Measurements from ENCODE around the gene PML.
"Not testable (repeated sequence)": the region's sequence is repeated elsewhere in the genome, so short reads cannot be mapped to it uniquely, and the experiment has no call there.

The PML gene

DNA sequence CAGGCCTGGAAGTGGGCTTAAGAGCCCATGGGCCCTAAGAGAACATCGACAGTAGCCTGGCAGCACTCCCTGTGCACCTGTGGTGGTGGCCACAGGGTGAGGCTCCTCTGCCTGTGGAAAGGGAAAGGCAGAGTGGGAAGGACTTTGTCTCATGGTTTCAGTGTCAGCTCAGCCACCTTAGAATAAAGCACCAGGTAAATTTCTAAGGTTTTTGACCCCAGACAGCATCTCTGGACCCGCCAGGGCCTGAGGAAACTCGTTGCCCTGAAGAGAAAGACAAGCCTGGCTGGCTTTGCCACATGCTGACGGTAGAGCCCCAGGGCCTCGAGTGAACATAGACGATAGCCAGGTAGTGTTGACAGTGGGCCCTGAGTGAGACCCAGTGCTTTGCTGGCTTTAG lies 65.7 kb downstream of the PML start:
- Histone ChIP-seq H4K20me1 (ENCODE audit: insufficient read depth) (no peaks in the 10 kb centered on the region), H2AFZ (ENCODE audit: low read depth) (no peak overlapping the region), H3K27ac (no peak overlapping the region), H3K79me2 (ENCODE audit: insufficient read depth, low read depth) (no peaks in the 10 kb centered on the region), H3K36me3 (ENCODE audit: insufficient read depth) (no peaks in the 10 kb centered on the region), H3K9ac (no peak overlapping the region), H3K4me1 (ENCODE audit: low read depth, poor library complexity, severe bottlenecking) (no peaks in the 10 kb centered on the region), H3K4me3 (IDR thresholded peaks at IDR 0.05; ENCODE audit: insufficient read depth, low read depth, low read length) (no peak overlapping the region), H3K27me3 (ENCODE audit: insufficient read depth, low read depth) (no peaks in the 10 kb centered on the region), H3K4me2 (no peak overlapping the region)
- TF ChIP-seq, protein P1, sequence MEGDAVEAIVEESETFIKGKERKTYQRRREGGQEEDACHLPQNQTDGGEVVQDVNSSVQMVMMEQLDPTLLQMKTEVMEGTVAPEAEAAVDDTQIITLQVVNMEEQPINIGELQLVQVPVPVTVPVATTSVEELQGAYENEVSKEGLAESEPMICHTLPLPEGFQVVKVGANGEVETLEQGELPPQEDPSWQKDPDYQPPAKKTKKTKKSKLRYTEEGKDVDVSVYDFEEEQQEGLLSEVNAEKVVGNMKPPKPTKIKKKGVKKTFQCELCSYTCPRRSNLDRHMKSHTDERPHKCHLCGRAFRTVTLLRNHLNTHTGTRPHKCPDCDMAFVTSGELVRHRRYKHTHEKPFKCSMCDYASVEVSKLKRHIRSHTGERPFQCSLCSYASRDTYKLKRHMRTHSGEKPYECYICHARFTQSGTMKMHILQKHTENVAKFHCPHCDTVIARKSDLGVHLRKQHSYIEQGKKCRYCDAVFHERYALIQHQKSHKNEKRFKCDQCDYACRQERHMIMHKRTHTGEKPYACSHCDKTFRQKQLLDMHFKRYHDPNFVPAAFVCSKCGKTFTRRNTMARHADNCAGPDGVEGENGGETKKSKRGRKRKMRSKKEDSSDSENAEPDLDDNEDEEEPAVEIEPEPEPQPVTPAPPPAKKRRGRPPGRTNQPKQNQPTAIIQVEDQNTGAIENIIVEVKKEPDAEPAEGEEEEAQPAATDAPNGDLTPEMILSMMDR (conservative IDR thresholded peaks at IDR 0.05; ENCODE audit: low read depth, low read length) = no peak

DNA sequence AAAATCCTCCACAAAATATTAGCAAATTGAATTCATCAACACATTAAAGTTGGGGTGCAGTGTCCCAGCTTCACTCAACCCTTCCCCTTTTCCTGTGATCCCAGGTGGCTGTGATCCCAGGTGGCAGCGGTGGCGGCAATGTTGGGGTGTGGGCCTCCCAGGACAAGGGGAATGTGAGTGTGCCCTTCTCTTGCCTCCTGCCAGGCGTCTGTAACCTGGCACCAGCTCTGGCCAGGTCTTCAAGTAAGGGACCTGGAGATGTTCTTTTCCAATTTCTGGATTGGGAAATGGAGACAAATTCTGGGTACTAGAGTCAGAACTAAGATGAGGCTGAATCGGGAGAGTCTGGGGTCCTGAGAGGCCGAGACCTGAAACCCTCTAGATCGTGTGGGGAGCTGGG lies 67.7 kb downstream of the PML start:
- H3K36me3 ChIP-seq (ENCODE audit: insufficient read depth) = no peaks in the 10 kb centered on the region
- no peak overlapping the region for H3K9ac ChIP-seq
- H3K4me1 ChIP-seq (ENCODE audit: low read depth, poor library complexity, severe bottlenecking) = no peaks in the 10 kb centered on the region
- no peak overlapping the region for H2AFZ ChIP-seq (ENCODE audit: low read depth)
- no peak overlapping the region for H3K27ac ChIP-seq
- no peak overlapping the region for H3K4me3 ChIP-seq (IDR thresholded peaks at IDR 0.05; ENCODE audit: insufficient read depth, low read depth, low read length)
- TF ChIP-seq, protein P1 (conservative IDR thresholded peaks at IDR 0.05; ENCODE audit: low read depth, low read length) = no peak
- H3K4me2 ChIP-seq = no peak overlapping the region
- no peaks in the 10 kb centered on the region for H3K79me2 ChIP-seq (ENCODE audit: insufficient read depth, low read depth)
- no peaks in the 10 kb centered on the region for H4K20me1 ChIP-seq (ENCODE audit: insufficient read depth)
- no peaks in the 10 kb centered on the region for H3K27me3 ChIP-seq (ENCODE audit: insufficient read depth, low read depth)

DNA sequence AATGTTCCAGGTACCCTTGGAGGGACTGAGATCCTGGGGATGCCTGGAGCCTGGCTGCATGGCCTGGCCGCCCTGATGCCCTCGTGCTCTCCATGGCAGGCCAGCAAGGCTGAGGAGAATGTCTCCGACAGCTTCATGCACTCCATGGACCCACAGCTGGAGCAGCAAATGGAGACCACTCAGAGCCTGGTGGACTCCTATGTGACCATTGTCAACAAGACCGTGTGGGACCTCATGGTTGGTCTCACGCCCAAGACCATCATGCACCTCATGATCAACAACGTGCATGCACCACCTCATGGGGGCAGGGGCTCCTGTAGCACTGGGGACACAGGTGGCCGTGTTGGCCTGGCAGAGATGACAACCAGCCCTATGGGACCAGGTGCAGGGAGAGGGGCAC lies 68.2 kb downstream of the PML start:
- Histone ChIP-seq H3K79me2 (ENCODE audit: insufficient read depth, low read depth) (no peaks in the 10 kb centered on the region), H3K36me3 (ENCODE audit: insufficient read depth) (no peaks in the 10 kb centered on the region), H3K4me1 (ENCODE audit: low read depth, poor library complexity, severe bottlenecking) (no peaks in the 10 kb centered on the region), H3K4me2 (no peak overlapping the region), H2AFZ (ENCODE audit: low read depth) (no peak overlapping the region), H3K4me3 (IDR thresholded peaks at IDR 0.05; ENCODE audit: insufficient read depth, low read depth, low read length) (no peak overlapping the region), H4K20me1 (ENCODE audit: insufficient read depth) (no peaks in the 10 kb centered on the region), H3K9ac (no peak overlapping the region), H3K27me3 (ENCODE audit: insufficient read depth, low read depth) (no peaks in the 10 kb centered on the region), H3K27ac (no peak overlapping the region)
- TF ChIP-seq, protein P1 (conservative IDR thresholded peaks at IDR 0.05; ENCODE audit: low read depth, low read length) = no peak

DNA sequence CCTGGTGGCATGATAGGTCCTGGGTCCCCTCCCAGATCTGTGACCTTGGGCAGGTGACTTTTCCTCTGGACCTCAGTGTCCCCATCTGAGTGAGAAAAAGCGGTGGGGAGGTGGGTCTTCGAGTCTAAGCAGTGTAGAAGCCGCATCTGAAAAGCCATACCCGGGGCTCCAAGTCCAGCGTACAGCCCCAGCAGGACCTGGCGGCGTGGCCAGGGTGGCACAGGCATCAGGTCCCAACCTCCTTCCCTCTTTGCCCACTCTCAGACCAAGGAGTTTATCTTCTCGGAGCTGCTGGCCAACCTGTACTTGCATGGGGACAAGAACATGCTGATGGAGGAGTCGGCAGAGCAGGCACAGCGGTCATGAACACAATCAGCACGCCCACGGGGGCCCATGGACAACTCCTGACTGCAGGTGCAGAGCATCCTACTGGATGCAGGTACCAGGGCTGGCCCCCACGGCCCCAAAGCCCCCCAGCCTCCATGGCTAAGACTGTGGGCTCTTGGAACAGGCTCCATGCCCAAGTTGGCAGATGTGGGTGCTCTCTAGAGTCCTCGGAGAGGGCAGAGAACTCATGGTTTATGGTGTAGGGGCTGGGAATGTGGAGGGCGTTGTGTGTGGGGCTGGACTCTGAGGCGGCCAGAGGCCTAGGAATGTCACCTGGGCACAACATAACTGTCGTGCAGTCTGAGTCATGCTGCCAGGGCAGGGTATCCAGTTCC lies 69.1 kb downstream of the PML start:
- H4K20me1 ChIP-seq (ENCODE audit: insufficient read depth) = not testable (repeated sequence)

DNA sequence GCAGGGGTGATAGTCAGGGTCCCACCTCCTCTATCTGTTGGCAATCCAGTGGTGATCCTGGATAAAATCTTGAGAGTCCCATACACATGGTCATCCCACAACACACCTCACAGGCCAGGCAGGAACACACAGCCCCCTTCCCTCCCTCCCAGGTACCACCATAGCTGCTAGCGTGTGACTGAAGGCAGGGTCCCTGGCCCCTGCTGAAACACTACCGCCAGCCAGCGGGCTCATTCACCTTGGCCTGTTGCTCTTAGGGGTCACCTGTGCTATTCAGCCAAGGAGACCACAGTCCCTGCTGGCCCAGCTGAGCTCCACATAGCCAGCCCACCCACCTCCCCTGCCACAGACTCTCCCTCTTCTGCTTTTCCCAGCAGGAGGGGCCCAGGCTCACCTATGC lies 69.7 kb downstream of the PML start:
- not testable (repeated sequence) for H4K20me1 ChIP-seq (ENCODE audit: insufficient read depth); H3K9ac ChIP-seq; H3K4me2 ChIP-seq; H3K79me2 ChIP-seq (ENCODE audit: insufficient read depth, low read depth); H2AFZ ChIP-seq (ENCODE audit: low read depth); H3K36me3 ChIP-seq (ENCODE audit: insufficient read depth); H3K4me3 ChIP-seq (IDR thresholded peaks at IDR 0.05; ENCODE audit: insufficient read depth, low read depth, low read length); H3K4me1 ChIP-seq (ENCODE audit: low read depth, poor library complexity, severe bottlenecking); H3K27ac ChIP-seq; H3K27me3 ChIP-seq (ENCODE audit: insufficient read depth, low read depth)

More for the DNA sequence above, 69.1 kb downstream of the PML start:
- not testable (repeated sequence) for H3K4me1 ChIP-seq (ENCODE audit: low read depth, poor library complexity, severe bottlenecking); H3K9ac ChIP-seq; H3K4me2 ChIP-seq; H2AFZ ChIP-seq (ENCODE audit: low read depth); H3K4me3 ChIP-seq (IDR thresholded peaks at IDR 0.05; ENCODE audit: insufficient read depth, low read depth, low read length); H3K79me2 ChIP-seq (ENCODE audit: insufficient read depth, low read depth); H3K27me3 ChIP-seq (ENCODE audit: insufficient read depth, low read depth); H3K27ac ChIP-seq; H3K36me3 ChIP-seq (ENCODE audit: insufficient read depth)

DNA sequence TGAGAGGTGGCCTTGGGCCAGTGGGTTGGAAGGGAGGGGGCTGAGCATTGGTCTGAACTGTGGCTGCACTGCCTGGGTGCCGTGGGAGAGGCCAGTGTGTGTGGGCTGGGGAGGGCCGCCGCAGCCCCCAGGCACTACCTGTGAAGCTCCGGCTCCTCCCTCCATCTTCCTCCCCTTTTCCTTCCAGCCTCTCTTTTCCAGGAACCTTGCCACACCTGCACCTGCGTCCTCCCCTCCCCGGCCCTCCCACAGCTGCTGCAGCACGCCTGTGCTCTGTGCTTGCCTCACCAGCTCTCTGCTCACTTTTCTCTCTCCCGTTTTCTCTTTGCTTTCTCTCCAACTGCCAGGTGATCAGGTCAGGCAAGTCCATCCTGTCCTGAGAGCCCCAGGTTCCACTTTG lies 70.3 kb downstream of the PML start:
- not testable (repeated sequence) for H3K9ac ChIP-seq; H3K4me1 ChIP-seq (ENCODE audit: low read depth, poor library complexity, severe bottlenecking); H3K36me3 ChIP-seq (ENCODE audit: insufficient read depth); H3K27ac ChIP-seq; H3K27me3 ChIP-seq (ENCODE audit: insufficient read depth, low read depth); H3K4me2 ChIP-seq; H3K79me2 ChIP-seq (ENCODE audit: insufficient read depth, low read depth); H3K4me3 ChIP-seq (IDR thresholded peaks at IDR 0.05; ENCODE audit: insufficient read depth, low read depth, low read length); H2AFZ ChIP-seq (ENCODE audit: low read depth); H4K20me1 ChIP-seq (ENCODE audit: insufficient read depth)

Data from KMS-11 (cell line).